GM12878 (cell line): ENCODE measurements around the gene VPS18. TPM values are rescaled to one million over a fixed set of nuclear protein-coding genes. Genes with fewer than 3 reads are reported as not detected.

Source experiments
- CHD1 ChIP-seq: IDR thresholded peaks from 2 replicates; pipeline ENCODE4 v1.6.1; 2012; ENCODE audit warnings: low read depth, low read length, improper control_type of control experiment
- CHD2 ChIP-seq: IDR thresholded peaks from 2 replicates; pipeline ENCODE4 v1.6.1; 2011; ENCODE audit warnings: low read depth, low read length, improper control_type of control experiment, borderline replicate concordance
- IRF4 ChIP-seq: IDR thresholded peaks from 2 replicates; pipeline ENCODE4 v1.6.1; 2011; ENCODE audit warnings: low read depth, low read length
- PML ChIP-seq: IDR thresholded peaks from 2 replicates; pipeline ENCODE4 v1.6.1; 2012; ENCODE audit warnings: low read length, inconsistent platforms
- RELB ChIP-seq: fragments of 450-650 bp; IDR thresholded peaks from 2 replicates; pipeline ENCODE4 v1.6.1; 2017; ENCODE audit warnings: low read depth, mild to moderate bottlenecking, moderate library complexity
- STAT1 ChIP-seq: fragments of 450-650 bp; conservative IDR thresholded peaks from 2 replicates; pipeline ENCODE4 v1.6.1; 2014; ENCODE audit warnings: antibody characterized with exemption, mild to moderate bottlenecking
- polyA plus RNA-seq, 11 experiments: library from polyadenylated mRNA; depleted of rRNA in 4 of 11; unstranded in 6 of 11; stranded (reverse) in 5 of 11; fragments of >200 nt; fragmentation: Nextera tagmentation in 4 of 11; fragmentation: Illumina TruSeq in 1 of 11; extraction: Ambion mirVana in 4 of 11; extraction: Trizol in 1 of 11; gene quantifications; 1 replicate in 1 of 11; 2 replicates in 10 of 11; pipeline versions ENCODE4 v1.2.1 to v1.2.3, GENCODE V29; 2011 to 2016; ENCODE audit warnings: inconsistent platforms in 2 of 11, missing spikeins in 2 of 11, low read depth in 1 of 11
- total RNA-seq, 4 experiments: library from RNA; depleted of rRNA in 3 of 4; stranded (reverse); fragments of >200 nt in 3 of 4; fragmentation: Illumina TruSeq in 1 of 4; extraction: Trizol in 1 of 4; gene quantifications; 2 replicates each; pipeline versions ENCODE4 v1.2.1 to v1.2.3, GENCODE V29; 2013 to 2021
- TF ChIP-seq, protein P1 (sequence below): fragments of 450-650 bp; formaldehyde crosslinking; IDR thresholded peaks from 2 replicates; pipeline ENCODE4 v1.4.0; 2022; ENCODE audit warnings: mild to moderate bottlenecking, moderate library complexity

The VPS18 gene
- total and polyA plus RNA-seq, 10 of the 15 experiments (the other 5 are each of a cell fraction or from before 2014, with no cell fraction given): 0.71 to 20.4 (median 10.6) TPM

DNA sequence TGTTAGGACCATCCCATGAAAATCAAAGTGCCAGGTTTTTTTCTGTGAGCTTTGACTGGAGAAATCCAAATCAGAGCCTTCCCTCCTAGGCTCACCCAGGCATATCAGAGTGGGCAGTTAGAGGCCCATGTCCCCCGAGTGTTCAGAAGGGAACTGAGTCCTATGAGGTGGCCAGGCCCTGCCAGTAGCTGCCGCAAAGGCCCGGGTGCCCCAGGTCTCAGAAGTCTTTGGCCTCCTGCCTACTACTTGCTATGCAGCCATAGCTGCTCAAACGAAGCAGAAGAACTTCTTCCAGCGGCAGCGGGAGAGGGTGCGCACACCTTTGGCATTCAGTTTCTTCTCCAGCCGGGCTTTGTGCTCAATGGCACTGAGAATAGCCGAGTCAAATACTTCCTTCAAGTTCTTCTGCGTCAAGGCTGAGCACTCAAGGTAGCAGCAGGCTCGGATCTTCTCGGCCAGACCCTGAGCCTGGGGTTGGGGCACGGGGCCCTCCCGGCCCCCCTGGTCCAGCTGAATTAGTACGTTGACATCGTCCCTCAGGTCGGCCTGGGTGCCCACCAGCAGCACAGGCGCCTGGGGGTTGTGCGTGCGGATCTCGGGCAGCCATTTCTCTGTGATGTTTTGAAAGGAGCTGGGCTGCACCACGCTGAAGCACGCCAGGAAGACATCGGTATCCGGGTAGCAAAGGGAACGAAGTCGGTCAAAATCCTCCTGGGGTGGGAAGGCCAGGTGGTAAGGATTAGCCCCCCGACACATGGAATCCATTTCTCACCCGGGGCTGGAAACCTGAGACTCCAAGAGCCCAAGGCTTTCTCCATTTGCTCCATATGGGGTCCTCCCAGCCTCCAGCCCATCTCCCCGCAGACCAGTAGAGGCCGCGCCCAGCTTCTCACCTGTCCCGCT, 21.2 kb upstream of the VPS18 start (continued):
- no peak for TF ChIP-seq CHD2
- no peak for TF ChIP-seq STAT1
- TF ChIP-seq, protein P1, sequence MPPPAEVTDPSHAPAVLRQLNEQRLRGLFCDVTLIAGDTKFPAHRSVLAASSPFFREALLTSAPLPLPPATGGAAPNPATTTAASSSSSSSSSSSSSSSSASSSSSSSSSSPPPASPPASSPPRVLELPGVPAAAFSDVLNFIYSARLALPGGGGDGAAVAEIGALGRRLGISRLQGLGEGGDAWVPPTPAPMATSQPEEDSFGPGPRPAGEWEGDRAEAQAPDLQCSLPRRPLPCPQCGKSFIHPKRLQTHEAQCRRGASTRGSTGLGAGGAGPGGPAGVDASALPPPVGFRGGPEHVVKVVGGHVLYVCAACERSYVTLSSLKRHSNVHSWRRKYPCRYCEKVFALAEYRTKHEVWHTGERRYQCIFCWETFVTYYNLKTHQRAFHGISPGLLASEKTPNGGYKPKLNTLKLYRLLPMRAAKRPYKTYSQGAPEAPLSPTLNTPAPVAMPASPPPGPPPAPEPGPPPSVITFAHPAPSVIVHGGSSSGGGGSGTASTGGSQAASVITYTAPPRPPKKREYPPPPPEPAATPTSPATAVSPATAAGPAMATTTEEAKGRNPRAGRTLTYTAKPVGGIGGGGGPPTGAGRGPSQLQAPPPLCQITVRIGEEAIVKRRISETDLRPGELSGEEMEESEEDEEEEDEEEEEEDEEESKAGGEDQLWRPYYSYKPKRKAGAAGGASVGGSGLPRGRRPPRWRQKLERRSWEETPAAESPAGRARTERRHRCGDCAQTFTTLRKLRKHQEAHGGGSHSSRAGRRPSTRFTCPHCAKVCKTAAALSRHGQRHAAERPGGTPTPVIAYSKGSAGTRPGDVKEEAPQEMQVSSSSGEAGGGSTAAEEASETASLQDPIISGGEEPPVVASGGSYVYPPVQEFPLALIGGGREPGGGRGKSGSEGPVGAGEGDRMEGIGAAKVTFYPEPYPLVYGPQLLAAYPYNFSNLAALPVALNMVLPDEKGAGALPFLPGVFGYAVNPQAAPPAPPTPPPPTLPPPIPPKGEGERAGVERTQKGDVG: no peak
- no peak for TF ChIP-seq IRF4
- no peak for TF ChIP-seq PML
- TF ChIP-seq RELB: 0 out of 2 replicates have a peak, but pooled peaks have one; percentile 42
- no peak for TF ChIP-seq CHD1
